B cell (primary cell): ENCODE data around the gene RPL37A.

Experiments used
- CTCF ChIP-seq: fragments of 200-600 bp; IDR thresholded peaks from one replicate; pipeline ENCODE4 v1.8.0; 2022; ENCODE audit warnings: antibody characterized with exemption, mild to moderate bottlenecking
- EZH2 ChIP-seq: IDR thresholded peaks from 2 replicates; pipeline ENCODE4 v1.6.1; 2012; ENCODE audit warnings: borderline replicate concordance, low read depth, mild to moderate bottlenecking, moderate library complexity, low read length; ENCODE audit not compliant: insufficient read depth, poor library complexity, severe bottlenecking

GRCh38 chr2:216507220-216508160, 8.8 kb downstream of the RPL37A start:
- no peak for TF ChIP-seq CTCF
- TF ChIP-seq EZH2: no peak
